HL-60/S4 (cell line): ENCODE results near the gene MYDGF.

Source experiments
- in situ Hi-C: fragments of 300-500 bp; cut with MboI; formaldehyde crosslinking; loops from 2 replicates; pipeline ENCODE4 v1.14.3; 2022; ENCODE audit warnings: low sequenced_read_pairs

Gene MYDGF

GRCh38 chr19:4649392-4650047 is 20.6 kb downstream of the MYDGF start:
- in situ Hi-C loops: no loop called here

GRCh38 chr19:4647676-4648644 is 22.2 kb downstream of the MYDGF start:
- in situ Hi-C loops: no loop called here

DNA sequence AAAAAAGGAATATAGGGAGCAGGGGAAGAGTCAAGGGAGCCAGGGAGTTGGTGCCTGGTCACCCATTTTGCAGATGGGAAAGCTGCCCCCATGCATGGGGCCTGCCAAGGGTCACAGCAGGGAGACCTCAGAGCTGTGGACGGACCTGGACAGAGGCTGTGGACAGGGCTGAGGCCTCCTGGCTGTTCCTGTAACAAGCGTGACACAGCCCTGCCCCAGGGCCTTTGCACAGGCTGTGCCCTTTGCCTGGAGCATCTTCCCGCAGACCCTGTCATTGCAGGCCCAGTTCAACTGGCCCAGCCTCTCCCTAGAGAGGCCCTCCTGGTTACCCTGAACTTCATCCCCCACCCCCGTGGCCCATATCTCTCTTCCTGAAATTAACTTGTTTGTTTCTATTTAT is 24.4 kb downstream of the MYDGF start:
- in situ Hi-C loops: no loop called here

GRCh38 chr19:4642625-4643024 is 27.5 kb downstream of the MYDGF start:
- in situ Hi-C loops: no loop called here

DNA sequence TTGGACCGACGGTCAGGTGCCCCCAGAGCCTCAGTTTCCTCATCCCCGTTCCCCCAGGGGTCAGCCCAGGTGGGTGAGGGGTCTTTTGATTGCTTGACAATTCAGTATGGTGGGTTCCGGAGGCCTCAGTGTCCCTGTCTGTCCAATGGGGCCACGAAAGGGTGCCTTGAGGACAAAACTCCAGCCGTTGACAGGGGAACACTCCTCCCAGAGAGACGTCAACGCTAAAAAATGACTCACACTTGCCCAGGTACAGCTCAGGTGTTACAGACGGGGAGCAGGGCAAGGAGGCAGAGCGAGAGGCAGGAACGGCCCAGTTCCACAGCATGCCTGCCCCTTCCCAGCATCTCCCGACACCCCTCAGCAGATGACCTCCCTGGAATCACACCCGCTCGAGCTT is 29.0 kb downstream of the MYDGF start:
- in situ Hi-C loops: no loop called here

GRCh38 chr19:4640247-4641000 is 29.7 kb downstream of the MYDGF start:
- in situ Hi-C loops: no loop called here

DNA sequence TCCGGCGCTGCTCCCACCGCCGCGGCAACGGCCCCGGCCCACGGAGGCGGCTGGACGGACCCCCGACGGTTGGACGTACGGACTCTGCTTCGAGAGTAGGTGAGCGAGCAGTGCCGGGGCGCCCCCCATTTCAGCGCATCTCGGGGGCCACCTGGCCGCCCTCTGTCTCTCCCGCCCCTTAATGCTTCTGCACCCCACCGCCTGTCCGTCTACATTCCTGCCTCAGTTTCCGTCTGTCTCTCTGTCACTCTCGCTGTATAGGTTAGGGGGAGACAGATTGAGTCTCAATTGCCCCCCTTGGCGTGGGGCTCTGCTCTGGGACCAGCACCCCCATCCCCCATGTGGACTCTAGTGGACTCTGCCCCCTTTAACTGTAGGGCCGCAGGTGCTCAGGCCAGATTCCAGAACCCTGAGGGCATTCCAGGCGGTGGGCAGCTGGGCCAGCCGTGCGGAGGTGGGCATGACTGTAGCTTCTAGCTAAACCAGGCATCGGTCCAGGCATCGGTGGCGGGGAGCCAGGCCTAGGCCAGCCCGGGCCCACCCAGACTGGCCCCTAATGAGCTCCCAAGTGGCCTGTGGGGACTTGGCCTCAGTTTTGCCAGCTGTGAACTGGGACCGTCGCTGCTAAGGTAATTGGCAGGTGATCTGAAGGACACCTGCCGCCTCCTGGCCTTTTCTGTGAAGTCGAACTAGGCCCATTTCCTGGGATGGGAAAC is 30.5 kb downstream of the MYDGF start:
- in situ Hi-C loops: no loop called here

- in situ Hi-C loops: no loop called here
Observed at GRCh38 chr19:4638828-4639530, 31.2 kb downstream of the MYDGF start, which contains the start of gene TNFAIP8L1. Gene TNFAIP8L1, plus strand, starts transcription at chr19:4639516. Its CDS starts 12,354 bp downstream, at chr19:4651870.

- in situ Hi-C loops: no loop called here
Observed at GRCh38 chr19:4638317-4638716, 31.8 kb downstream of the MYDGF start.

DNA sequence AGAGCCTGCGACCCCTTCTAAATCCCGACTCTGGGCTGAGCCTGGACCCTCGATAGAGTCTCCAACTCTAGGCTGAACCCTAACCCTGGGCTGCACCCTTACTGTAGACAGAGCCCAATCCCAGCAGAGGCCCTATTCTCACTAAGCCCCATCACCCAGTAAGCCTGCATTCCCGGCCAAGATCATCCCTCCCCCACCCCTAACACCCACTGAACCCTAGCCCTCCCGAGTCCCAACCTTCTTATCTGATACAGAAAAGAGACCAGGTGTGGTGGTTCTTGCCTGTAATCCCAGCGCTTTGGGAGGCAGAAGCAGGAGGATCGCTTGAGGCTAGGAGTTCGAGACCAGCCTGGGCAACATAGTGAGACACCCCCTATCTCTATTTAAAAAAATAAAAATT is 33.4 kb downstream of the MYDGF start:
- in situ Hi-C loops: no loop called here

DNA sequence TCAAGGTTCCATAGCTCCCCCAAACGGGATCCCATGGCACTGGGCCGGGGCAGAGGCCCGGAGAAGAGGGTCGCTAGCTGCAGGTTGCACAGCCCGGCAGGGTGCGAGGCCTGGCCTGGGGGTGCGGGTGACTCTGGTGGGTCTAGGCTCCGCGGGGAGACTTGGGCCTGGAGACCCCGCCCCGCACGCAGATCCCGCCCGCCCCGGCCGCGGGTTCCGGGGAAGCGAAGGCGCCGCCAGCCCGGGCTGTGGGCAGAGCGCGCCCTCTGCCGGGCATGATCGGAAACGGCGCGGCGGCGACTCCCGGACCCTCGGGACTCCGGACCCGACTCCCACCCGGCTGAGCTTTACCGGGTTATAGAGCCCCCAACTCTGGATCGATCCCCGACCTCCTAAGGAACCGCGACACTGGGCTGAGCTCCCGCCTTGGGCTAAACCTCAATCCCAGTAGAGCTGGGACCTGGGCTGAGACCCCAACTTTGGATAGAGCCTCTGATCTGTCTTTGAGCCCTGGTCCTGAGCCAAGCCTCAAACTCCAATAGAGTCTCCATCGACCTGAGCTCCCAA is 33.9 kb downstream of the MYDGF start:
- in situ Hi-C loops: no loop called here

DNA sequence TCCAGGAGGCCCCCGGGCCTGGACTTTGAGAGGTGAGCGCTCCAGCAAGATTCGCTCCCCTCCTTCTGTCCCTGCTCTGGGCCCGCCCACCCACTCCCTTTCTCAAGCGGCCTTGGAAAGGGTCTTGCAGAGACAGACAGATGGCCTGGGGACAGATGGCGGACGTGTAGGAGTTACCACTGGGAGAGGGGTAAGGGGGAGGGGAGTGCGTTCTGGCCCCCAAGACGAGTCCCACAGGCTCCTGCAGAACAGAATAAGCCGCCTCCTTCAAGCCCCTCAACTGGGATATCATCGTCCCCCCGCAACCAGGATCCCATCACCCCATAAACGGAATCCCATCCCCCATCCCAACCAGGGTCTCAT is 34.4 kb downstream of the MYDGF start:
- in situ Hi-C loops: no loop called here

DNA sequence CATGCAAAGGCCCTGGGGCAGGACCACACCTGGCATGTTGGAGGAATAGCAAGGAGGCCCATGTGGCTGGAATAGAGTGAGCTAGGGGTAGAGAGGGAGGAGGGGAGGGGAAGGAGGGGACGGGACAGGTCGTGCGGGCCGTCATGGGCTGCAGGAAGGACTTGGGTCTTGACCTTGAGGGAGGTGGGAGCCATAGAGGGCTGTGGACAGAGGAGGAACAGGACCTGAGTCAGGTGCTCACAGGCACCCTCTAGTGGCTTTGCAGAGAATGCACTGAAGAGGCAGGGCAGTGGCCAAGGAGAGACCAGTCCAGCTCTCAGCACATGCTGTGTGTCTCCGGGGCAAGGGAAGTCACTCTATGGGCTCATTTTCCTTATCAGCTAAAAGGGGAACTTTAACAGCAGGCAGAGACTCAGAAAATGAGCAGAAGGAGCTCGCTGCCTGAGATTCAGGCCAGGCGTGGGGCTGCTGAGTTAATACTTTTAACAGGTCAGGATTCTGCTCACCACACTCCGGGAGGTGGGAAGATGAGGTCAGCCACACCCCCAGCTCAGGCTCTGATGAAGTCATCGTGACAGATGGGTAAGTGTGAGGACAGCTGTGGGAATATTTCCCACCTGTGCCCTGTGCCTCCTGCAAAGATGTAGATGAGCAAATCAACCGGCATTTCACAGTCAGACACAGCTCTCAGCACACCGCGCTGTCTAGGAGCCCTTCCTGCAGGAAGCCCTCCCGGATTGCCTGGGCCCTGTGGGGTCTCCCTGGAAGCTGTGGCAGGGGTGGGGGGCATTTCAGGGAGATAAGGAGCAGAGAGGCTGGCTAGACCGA is 36.8 kb downstream of the MYDGF start:
- in situ Hi-C loops: loop anchor here (5.0 kb wide), 1 partner anchor 56 kb away; no protein-coding TSS in a partner anchor

DNA sequence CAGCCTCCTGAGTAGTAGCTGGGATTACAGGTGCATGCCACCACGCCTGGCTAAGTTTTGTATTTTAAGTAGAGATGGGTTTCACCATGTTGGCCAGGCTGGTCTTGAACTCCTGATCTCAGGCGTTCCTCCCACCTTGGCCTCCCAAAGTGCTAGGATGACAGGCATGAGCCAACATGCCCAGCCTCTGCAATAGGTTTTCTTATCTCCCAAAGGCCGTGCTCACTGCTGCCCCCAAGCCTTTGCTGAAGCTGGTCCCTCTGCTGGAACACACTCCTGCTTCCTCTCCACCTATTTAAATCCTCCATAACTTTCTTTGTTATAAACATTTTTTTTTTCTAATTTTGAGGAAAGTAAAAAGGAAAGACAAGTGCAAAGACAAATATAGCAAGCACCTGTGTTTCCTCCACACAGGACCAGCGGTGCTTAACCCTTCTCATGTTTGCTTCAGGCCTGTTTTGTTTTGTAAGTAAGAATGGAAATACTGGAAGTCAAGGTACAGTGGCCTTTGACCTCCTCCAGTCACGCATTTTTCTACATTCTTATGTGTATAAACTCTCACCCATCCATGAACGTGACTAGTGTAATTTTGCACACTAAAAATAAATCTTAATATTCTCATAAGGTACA is 45.3 kb downstream of the MYDGF start:
- in situ Hi-C loops: no loop called here

DNA sequence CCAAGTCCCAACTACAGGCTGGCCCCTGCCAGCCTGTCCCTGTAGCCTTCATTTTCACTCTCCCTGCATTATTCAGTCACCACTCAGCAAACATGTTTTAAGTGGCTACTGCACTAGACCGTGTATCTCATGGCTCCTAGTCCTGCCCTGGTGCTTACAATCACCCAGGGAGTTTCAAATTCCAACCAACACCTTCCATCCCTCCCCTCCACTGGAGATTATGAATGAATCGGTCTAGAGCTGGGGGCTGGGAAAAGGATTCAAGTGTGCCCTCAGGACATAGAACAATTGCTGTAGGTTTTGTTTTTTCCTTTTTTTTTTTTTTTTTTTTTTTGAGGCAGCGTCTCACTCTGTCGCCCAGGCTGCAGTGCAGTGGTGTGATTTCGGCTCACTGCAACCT is 45.8 kb downstream of the MYDGF start:
- in situ Hi-C loops: no loop called here

GRCh38 chr19:4622695-4623421 is 47.3 kb downstream of the MYDGF start:
- in situ Hi-C loops: no loop called here

DNA sequence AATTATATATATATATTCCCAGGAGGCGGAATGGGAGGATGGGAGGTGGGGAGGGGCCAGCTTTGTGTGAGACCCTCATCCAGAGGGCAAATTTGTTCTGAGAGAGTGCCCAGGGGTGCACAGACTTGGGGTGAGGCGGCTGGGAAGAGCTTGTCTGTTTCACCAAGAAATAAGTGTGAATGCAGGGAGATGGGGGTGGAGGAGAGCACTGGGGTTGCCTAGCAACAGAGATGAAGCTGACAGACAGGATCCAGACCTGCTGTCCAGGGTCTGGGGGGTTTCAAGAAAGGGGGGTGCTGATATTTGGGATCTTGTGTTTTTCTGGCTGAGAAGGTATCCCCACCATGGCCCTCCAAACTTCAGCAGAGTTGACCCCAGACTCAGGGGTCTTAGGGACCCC is 49.5 kb downstream of the MYDGF start:
- in situ Hi-C loops: no loop called here
